Glutamatergic neuron (in vitro differentiated cells): ENCODE results near the gene FIBCD1. TPM values are rescaled to one million over a fixed set of nuclear protein-coding genes. Genes with fewer than 3 reads are reported as not detected.
A peak's percentile ranks its signal among the peaks of the same experiment; 100 is the strongest.

Experiments
- DNase-seq: peaks from one replicate; pipeline ENCODE4 v3.0.0; 2022
- H3K27ac Mint-ChIP-seq: one replicate; pipeline ENCODE4 v1.8.0; 2020; ENCODE audit warnings: mild to moderate bottlenecking, mixed read lengths, inconsistent platforms; ENCODE audit not compliant: unreplicated experiment
- H3K27me3 Mint-ChIP-seq: one replicate; pipeline ENCODE4 v1.8.0; 2020; ENCODE audit warnings: mild to moderate bottlenecking, moderate library complexity, mixed read lengths, inconsistent platforms; ENCODE audit not compliant: unreplicated experiment
- H3K36me3 Mint-ChIP-seq: one replicate; pipeline ENCODE4 v1.8.0; 2020; ENCODE audit warnings: mild to moderate bottlenecking, mixed read lengths, inconsistent platforms; ENCODE audit not compliant: unreplicated experiment
- H3K4me1 Mint-ChIP-seq: one replicate; pipeline ENCODE4 v1.8.0; 2020; ENCODE audit warnings: mild to moderate bottlenecking, low read depth, mixed read lengths, inconsistent platforms; ENCODE audit not compliant: unreplicated experiment
- H3K4me3 Mint-ChIP-seq: one replicate; pipeline ENCODE4 v1.8.0; 2020; ENCODE audit warnings: mild to moderate bottlenecking, mixed read lengths, inconsistent platforms; ENCODE audit not compliant: unreplicated experiment
- H3K9me3 Mint-ChIP-seq: one replicate; pipeline ENCODE4 v1.8.0; 2020; ENCODE audit warnings: mild to moderate bottlenecking, moderate library complexity, mixed read lengths, inconsistent platforms; ENCODE audit not compliant: unreplicated experiment
- CTCF ChIP-seq: fragments of 200-600 bp; sonication (generic); IDR thresholded peaks from one replicate; pipeline ENCODE4 v1.5.0; 2021; ENCODE audit not compliant: partially characterized antibody, unreplicated experiment
- long read RNA-seq: library from polyadenylated mRNA; unstranded; transcript quantifications from one replicate; pipeline ENCODE4 v2.0.0, GENCODE V29; 2020; ENCODE audit not compliant: unreplicated experiment
- total RNA-seq: library from RNA; stranded (reverse); fragmentation: NEBNext Ultra II Directional; extraction: Animal tissue kit (Norgen Biotek cat#: 25700); gene quantifications from one replicate; pipeline ENCODE4 v1.2.1, GENCODE V29; 2021; ENCODE audit not compliant: unreplicated experiment

The FIBCD1 gene, protein sequence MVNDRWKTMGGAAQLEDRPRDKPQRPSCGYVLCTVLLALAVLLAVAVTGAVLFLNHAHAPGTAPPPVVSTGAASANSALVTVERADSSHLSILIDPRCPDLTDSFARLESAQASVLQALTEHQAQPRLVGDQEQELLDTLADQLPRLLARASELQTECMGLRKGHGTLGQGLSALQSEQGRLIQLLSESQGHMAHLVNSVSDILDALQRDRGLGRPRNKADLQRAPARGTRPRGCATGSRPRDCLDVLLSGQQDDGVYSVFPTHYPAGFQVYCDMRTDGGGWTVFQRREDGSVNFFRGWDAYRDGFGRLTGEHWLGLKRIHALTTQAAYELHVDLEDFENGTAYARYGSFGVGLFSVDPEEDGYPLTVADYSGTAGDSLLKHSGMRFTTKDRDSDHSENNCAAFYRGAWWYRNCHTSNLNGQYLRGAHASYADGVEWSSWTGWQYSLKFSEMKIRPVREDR
- total RNA-seq = not detected
- long read RNA-seq = 0 reads

DNA sequence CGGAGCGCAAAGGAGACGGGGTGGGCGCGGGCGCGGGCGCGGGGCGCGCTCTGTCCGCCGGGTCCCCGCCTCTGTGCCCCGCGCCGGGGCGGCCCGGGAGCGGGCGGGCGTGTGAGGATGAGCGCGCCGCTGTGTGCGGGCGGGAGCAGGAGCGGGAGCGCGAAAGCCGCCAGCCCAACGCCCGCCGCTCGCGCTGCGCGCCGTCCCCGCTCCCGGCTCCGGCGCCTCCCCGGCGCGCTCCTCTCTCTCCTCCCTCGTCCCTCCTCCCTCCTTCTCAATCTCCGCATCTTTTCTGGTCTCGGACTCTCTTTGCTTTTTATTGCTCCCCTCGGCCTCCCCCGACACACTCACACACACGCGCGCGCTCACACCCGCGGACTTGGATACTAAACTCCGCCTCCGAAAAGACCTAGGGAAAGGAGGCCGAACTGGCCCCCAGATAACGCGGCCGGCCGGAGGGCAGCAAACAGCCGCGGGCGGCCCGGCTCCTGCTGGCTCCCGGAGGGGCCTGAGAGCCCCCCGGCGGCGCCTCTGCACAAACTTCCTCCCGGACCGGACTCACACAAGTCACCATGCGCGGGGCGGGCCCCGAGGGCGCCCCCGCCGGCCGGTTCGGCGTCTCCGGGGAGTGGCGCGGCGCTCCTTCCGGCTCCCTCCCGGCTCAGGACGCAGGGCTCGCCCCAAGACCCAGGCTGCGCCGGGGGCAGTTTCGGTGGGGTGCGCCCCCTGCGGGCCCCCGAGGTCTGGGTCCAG, at the start of gene FIBCD1:
FIBCD1 (minus strand) TSS at position 596 of the 753 bp plus-strand sequence. CDS start 640 bp downstream, outside the sequence.
- Mint-ChIP-seq H3K27ac (no peak within 1 kb of the TSS), H3K27me3 (peaks cover 21% of the 10 kb centered on the region), H3K36me3 (no peaks in the 10 kb centered on the region), H3K4me3 (peak within 1 kb of the TSS; percentile 90), H3K4me1 (peaks cover 9% of the 10 kb centered on the region), H3K9me3 (peaks cover 10% of the 10 kb centered on the region)
- peak; percentile 62 for DNase-seq
- peak; percentile 26 for TF ChIP-seq CTCF

DNA sequence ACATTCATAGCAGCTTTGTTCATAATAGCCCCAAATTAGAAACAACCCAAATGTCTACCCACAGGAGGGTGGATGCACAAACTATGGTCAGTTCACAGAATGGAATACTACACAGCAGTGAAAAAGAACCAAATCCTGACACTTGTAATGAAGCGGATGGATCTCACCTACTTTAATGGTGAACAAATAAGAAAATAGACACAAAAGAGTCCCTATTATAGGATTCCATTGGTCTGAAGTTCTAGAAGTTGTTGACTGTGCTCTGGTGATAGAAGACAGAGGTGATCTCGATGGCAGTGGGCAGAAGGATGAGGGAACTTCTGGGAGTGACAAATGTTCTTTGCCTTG, 49.3 kb upstream of the FIBCD1 start:
- Mint-ChIP-seq H3K36me3 (no peaks in the 10 kb centered on the region), H3K9me3 (peaks cover 5% of the 10 kb centered on the region), H3K27ac (peak overlapping the region; percentile 40), H3K4me3 (no peak overlapping the region), H3K4me1 (peaks cover 28% of the 10 kb centered on the region), H3K27me3 (peaks cover 15% of the 10 kb centered on the region)
- DNase-seq = no peak
- no peak for TF ChIP-seq CTCF

DNA sequence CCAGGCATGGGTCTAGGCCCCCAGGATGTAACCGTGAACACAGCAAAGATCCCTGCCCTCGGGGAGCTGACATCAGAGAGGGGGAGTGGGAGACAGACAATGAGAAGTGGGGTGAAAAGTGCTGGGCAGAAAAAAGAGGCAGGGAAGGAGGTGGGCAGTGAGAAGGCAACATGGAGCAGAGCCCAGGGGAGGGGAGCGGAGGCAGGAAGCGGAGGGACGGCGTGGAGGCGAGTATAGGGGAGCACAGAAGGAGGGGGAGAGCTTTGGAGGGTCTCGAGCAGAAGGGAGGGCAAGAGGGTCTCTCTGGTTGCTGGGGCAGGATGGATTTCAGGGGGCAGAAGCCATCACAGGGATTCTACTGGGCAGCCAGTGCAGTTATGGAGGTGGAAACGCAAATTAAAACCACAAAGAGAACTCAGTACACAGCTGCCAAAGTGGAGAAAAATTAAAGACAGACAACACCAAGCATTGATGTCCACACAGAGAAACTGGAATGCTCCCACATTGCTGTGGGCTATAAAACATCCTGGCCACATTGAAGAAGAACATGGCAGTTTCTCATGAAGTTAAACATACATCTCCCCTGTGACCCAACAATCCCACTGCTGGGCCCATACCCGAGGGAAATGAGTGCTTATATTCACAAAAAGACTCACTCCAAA, 48.8 kb upstream of the FIBCD1 start:
- H3K4me1 Mint-ChIP-seq = peaks cover 30% of the 10 kb centered on the region
- H3K27me3 Mint-ChIP-seq = peaks cover 15% of the 10 kb centered on the region
- H3K9me3 Mint-ChIP-seq = peaks cover 5% of the 10 kb centered on the region
- no peak overlapping the region for H3K4me3 Mint-ChIP-seq
- no peak for DNase-seq
- peak overlapping the region; percentile 40 for H3K27ac Mint-ChIP-seq
- H3K36me3 Mint-ChIP-seq = no peaks in the 10 kb centered on the region
- TF ChIP-seq CTCF = no peak

GRCh38 chr9:130987054-130987453, 48.0 kb upstream of the FIBCD1 start:
- TF ChIP-seq CTCF = no peak
- DNase-seq = no peak
- peaks cover 7% of the 10 kb centered on the region for H3K9me3 Mint-ChIP-seq
- no peaks in the 10 kb centered on the region for H3K36me3 Mint-ChIP-seq
- H3K27me3 Mint-ChIP-seq = peaks cover 13% of the 10 kb centered on the region
- H3K27ac Mint-ChIP-seq = no peak overlapping the region
- no peak overlapping the region for H3K4me3 Mint-ChIP-seq
- peaks cover 33% of the 10 kb centered on the region for H3K4me1 Mint-ChIP-seq
